Chondrocyte (in vitro differentiated cells): Measurements from ENCODE around the gene TLR1. TPM values are rescaled to one million over a fixed set of nuclear protein-coding genes. Genes with fewer than 3 reads are reported as not detected.
"Not testable (repeated sequence)": the region's sequence is repeated elsewhere in the genome, so short reads cannot be mapped to it uniquely, and the experiment has no call there.

ENCODE experiments used
- DNase-seq: peaks from one replicate; pipeline ENCODE4 v3.0.0; 2021; ENCODE audit warnings: mixed read lengths, low spot score
- H3K27ac Mint-ChIP-seq: one replicate; pipeline ENCODE4 v1.8.0; 2021; ENCODE audit warnings: mild to moderate bottlenecking, moderate library complexity, mixed read lengths; ENCODE audit not compliant: unreplicated experiment
- H3K27me3 Mint-ChIP-seq: 2 replicates; pipeline ENCODE4 v1.8.0; 2021; ENCODE audit warnings: low read depth, mixed read lengths
- H3K36me3 Mint-ChIP-seq: 2 replicates; pipeline ENCODE4 v1.8.0; 2021; ENCODE audit warnings: low read depth, mixed read lengths
- H3K4me1 Mint-ChIP-seq: 2 replicates; pipeline ENCODE4 v1.8.0; 2021; ENCODE audit warnings: low read depth, mild to moderate bottlenecking, mixed read lengths
- H3K4me3 Mint-ChIP-seq: one replicate; pipeline ENCODE4 v1.8.0; 2021; ENCODE audit warnings: mild to moderate bottlenecking, moderate library complexity, mixed read lengths; ENCODE audit not compliant: unreplicated experiment
- H3K9me3 Mint-ChIP-seq: 2 replicates; pipeline ENCODE4 v1.8.0; 2021; ENCODE audit warnings: low read depth, mixed read lengths
- total RNA-seq: library from RNA; stranded (reverse); gene quantifications from 3 replicates; pipeline ENCODE4 v1.2.1, GENCODE V29; 2021
- TF ChIP-seq, protein P1 (sequence below): fragments of 200-600 bp; sonication (generic); IDR thresholded peaks from 2 replicates; pipeline ENCODE4 v1.5.0; 2021; ENCODE audit warnings: antibody characterized with exemption, mild to moderate bottlenecking, moderate library complexity

TLR1 gene
- total RNA-seq, 1 donor from 2014 or later: 0.15 TPM

- peaks cover 2% of the 10 kb centered on the region for H3K36me3 Mint-ChIP-seq
- DNase-seq: no peak
- TF ChIP-seq, protein P1, sequence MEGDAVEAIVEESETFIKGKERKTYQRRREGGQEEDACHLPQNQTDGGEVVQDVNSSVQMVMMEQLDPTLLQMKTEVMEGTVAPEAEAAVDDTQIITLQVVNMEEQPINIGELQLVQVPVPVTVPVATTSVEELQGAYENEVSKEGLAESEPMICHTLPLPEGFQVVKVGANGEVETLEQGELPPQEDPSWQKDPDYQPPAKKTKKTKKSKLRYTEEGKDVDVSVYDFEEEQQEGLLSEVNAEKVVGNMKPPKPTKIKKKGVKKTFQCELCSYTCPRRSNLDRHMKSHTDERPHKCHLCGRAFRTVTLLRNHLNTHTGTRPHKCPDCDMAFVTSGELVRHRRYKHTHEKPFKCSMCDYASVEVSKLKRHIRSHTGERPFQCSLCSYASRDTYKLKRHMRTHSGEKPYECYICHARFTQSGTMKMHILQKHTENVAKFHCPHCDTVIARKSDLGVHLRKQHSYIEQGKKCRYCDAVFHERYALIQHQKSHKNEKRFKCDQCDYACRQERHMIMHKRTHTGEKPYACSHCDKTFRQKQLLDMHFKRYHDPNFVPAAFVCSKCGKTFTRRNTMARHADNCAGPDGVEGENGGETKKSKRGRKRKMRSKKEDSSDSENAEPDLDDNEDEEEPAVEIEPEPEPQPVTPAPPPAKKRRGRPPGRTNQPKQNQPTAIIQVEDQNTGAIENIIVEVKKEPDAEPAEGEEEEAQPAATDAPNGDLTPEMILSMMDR: no peak
- H3K4me3 Mint-ChIP-seq: no peak overlapping the region
- H3K9me3 Mint-ChIP-seq: peaks cover 15% of the 10 kb centered on the region
- H3K27me3 Mint-ChIP-seq: no peaks in the 10 kb centered on the region
- peaks cover 20% of the 10 kb centered on the region for H3K4me1 Mint-ChIP-seq
- H3K27ac Mint-ChIP-seq: no peak overlapping the region
Measured at GRCh38 chr4:38818441-38818976, 13.9 kb upstream of the TLR1 start.

GRCh38 chr4:38815885-38816782, 11.5 kb upstream of the TLR1 start:
- DNase-seq: no peak
- no peak overlapping the region for H3K27ac Mint-ChIP-seq
- H3K4me3 Mint-ChIP-seq: no peak overlapping the region
- TF ChIP-seq, protein P1: no peak
- H3K9me3 Mint-ChIP-seq: peaks cover 9% of the 10 kb centered on the region
- H3K36me3 Mint-ChIP-seq: no peaks in the 10 kb centered on the region
- no peaks in the 10 kb centered on the region for H3K27me3 Mint-ChIP-seq
- peaks cover 20% of the 10 kb centered on the region for H3K4me1 Mint-ChIP-seq

GRCh38 chr4:38814386-38814785, 9.8 kb upstream of the TLR1 start:
- Mint-ChIP-seq H3K4me1 (peaks cover 8% of the 10 kb centered on the region), H3K27ac (no peak overlapping the region), H3K36me3 (no peaks in the 10 kb centered on the region), H3K9me3 (peaks cover 9% of the 10 kb centered on the region), H3K27me3 (no peaks in the 10 kb centered on the region), H3K4me3 (no peak overlapping the region)
- no peak for DNase-seq
- TF ChIP-seq, protein P1: no peak

- Mint-ChIP-seq H3K4me1 (peaks cover 1% of the 10 kb centered on the region), H3K36me3 (no peaks in the 10 kb centered on the region), H3K9me3 (peaks cover 9% of the 10 kb centered on the region), H3K27ac (no peak overlapping the region), H3K4me3 (no peak overlapping the region), H3K27me3 (no peaks in the 10 kb centered on the region)
- TF ChIP-seq, protein P1: no peak
- no peak for DNase-seq
Measured at GRCh38 chr4:38811297-38811696, 6.7 kb upstream of the TLR1 start.

- not testable (repeated sequence) for H3K9me3 Mint-ChIP-seq, H3K27ac Mint-ChIP-seq, H3K36me3 Mint-ChIP-seq, H3K27me3 Mint-ChIP-seq, H3K4me3 Mint-ChIP-seq, DNase-seq
- H3K4me1 Mint-ChIP-seq: peaks cover 21% of the 10 kb centered on the region
Measured at GRCh38 chr4:38807462-38807861, 2.9 kb upstream of the TLR1 start.

- H3K4me1 Mint-ChIP-seq: peaks cover 21% of the 10 kb centered on the region
- not testable (repeated sequence) for H3K9me3 Mint-ChIP-seq, H3K27me3 Mint-ChIP-seq, DNase-seq, H3K36me3 Mint-ChIP-seq, H3K27ac Mint-ChIP-seq, H3K4me3 Mint-ChIP-seq
Measured at GRCh38 chr4:38806251-38806650, 1.7 kb upstream of the TLR1 start.
